ENCODE measurements around the gene RBM15B.

RBM15B gene

GRCh38 chr3:51393564-51393963 lies 2.5 kb downstream of the RBM15B start:
- no peak for DNase-seq (ENCODE audit: extremely low spot score)
- TF ChIP-seq, protein P1, sequence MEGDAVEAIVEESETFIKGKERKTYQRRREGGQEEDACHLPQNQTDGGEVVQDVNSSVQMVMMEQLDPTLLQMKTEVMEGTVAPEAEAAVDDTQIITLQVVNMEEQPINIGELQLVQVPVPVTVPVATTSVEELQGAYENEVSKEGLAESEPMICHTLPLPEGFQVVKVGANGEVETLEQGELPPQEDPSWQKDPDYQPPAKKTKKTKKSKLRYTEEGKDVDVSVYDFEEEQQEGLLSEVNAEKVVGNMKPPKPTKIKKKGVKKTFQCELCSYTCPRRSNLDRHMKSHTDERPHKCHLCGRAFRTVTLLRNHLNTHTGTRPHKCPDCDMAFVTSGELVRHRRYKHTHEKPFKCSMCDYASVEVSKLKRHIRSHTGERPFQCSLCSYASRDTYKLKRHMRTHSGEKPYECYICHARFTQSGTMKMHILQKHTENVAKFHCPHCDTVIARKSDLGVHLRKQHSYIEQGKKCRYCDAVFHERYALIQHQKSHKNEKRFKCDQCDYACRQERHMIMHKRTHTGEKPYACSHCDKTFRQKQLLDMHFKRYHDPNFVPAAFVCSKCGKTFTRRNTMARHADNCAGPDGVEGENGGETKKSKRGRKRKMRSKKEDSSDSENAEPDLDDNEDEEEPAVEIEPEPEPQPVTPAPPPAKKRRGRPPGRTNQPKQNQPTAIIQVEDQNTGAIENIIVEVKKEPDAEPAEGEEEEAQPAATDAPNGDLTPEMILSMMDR (IDR thresholded peaks at IDR 0.05; ENCODE audit: control extremely low read depth, extremely low read depth, low read depth, missing control alignments), result no peak
- POLR2A ChIA-PET, result interaction anchor here (0.5 to 2.1 kb wide), 2 partner anchors 8 to 270 kb away, joined by 4 to 5 read pairs; partner anchors contain the start of gene MANF
- CTCF ChIA-PET, result interaction anchor here (1.0 to 1.7 kb wide), 4 partner anchors 276 to 299 kb away, joined by 3 to 8 read pairs (median 4); no protein-coding TSS in a partner anchor

GRCh38 chr3:51394541-51394940 lies 3.5 kb downstream of the RBM15B start:
- CTCF ChIA-PET, result interaction anchor here (1.0 to 1.5 kb wide), 4 partner anchors 40 to 286 kb away, joined by 3 to 7 read pairs (median 4); no protein-coding TSS in a partner anchor
- TF ChIP-seq, protein P1 (IDR thresholded peaks at IDR 0.05; ENCODE audit: control extremely low read depth, extremely low read depth, low read depth, missing control alignments), result no peak
- POLR2A ChIA-PET, result interaction anchor here (2.1 kb wide), 1 partner anchor 9 kb away, joined by 5 read pairs; the partner anchor contains the start of gene MANF
- no peak for DNase-seq (ENCODE audit: extremely low spot score)

- TF ChIP-seq, protein P1 (IDR thresholded peaks at IDR 0.05; ENCODE audit: control extremely low read depth, extremely low read depth, low read depth, missing control alignments), result no peak
- POLR2A ChIA-PET, result no interaction called here
- no peak for DNase-seq (ENCODE audit: extremely low spot score)
- CTCF ChIA-PET, result interaction anchor here (0.9 to 1.7 kb wide), 5 partner anchors 10 to 286 kb away, joined by 3 to 5 read pairs (median 3); no protein-coding TSS in a partner anchor
These were observed 4.6 kb downstream of the RBM15B start for GRCh38 chr3:51395493-51396213.

DNA sequence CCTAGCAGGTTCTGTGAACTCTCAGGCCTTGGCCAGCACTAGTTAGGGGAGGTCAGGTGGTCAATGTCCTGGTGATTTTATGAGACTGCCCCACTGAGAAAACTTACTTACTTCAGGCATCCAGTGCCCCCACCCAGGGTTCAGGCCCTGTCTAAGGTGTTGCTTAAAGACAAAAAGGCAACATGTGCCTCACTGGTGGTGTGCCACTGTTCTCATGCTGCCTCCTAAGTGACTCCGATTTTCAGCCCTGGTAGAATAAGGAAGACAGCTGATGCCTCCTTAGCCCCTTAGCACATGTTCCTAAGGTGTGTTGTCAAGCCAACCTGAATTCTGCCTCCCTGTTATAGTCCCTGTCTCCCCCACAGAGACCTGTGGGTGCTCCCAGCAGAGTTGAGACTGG lies 5.3 kb downstream of the RBM15B start:
- TF ChIP-seq, protein P1 (IDR thresholded peaks at IDR 0.05; ENCODE audit: control extremely low read depth, extremely low read depth, low read depth, missing control alignments), result no peak
- POLR2A ChIA-PET, result no interaction called here
- no peak for DNase-seq (ENCODE audit: extremely low spot score)
- CTCF ChIA-PET, result interaction anchor here (1.0 to 1.7 kb wide), 4 partner anchors 19 to 273 kb away, joined by 3 to 5 read pairs (median 4); no protein-coding TSS in a partner anchor

GRCh38 chr3:51397392-51397791 lies 6.3 kb downstream of the RBM15B start:
- ChIA-PET CTCF (interaction anchor here (1.0 to 1.4 kb wide), 3 partner anchors 11 to 38 kb away, joined by 3 to 4 read pairs (median 3); no protein-coding TSS in a partner anchor), POLR2A (no interaction called here)
- no peak for DNase-seq (ENCODE audit: extremely low spot score)
- TF ChIP-seq, protein P1 (IDR thresholded peaks at IDR 0.05; ENCODE audit: control extremely low read depth, extremely low read depth, low read depth, missing control alignments), result no peak

DNA sequence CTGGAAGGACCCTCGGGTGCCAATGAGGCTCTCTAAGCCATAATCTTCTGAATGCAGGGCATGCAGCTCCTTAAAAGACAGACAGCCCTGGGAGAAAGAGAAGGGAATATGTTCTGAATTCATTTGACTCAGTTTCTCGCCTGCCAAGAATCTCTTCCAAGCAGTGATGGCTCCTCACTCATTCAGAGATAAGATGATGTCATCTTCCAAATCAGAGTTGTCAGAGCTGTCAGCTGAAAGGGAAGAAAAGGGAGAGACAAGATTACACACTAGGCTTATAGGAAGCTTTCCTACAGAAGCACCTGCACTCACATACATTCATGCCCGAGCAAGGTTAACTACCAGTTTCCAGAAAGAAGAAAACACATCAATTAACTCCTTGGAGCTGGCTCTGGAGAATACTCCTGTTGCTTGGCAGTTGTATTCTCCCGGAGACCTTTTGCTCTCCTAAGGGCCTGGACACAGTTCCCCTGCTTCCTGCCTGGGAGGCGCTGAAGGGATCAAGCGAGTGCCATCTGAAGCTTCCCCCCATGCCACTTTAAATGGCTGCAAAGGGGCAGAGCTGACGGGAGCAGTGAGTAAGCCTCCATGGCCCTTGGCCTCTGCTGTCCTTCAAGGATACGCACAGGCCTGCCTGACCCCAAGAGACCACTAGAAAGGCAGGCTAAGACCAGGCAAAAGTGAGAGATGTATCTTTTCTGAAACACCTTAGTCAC lies 7.7 kb downstream of the RBM15B start:
- ChIA-PET POLR2A (no interaction called here), CTCF (interaction anchor here (1.2 to 4.5 kb wide), 3 partner anchors 9 to 270 kb away, joined by 3 to 29 read pairs (median 5); partner anchors contain the start of gene RBM15B)
- TF ChIP-seq, protein P1 (IDR thresholded peaks at IDR 0.05; ENCODE audit: control extremely low read depth, extremely low read depth, low read depth, missing control alignments), result no peak
- DNase-seq (ENCODE audit: extremely low spot score), result no peak

Data from GM10248 (cell line).